ENCODE results near the gene GLUD2. TPM values are rescaled to one million over a fixed set of nuclear protein-coding genes. Genes with fewer than 3 reads are reported as not detected.
"Not testable (repeated sequence)": the region's sequence is repeated elsewhere in the genome, so short reads cannot be mapped to it uniquely, and the experiment has no call there.

The GLUD2 gene
- total RNA-seq = 0.32 TPM
- polyA plus RNA-seq = 1 to 10 TPM in 1 of 4 donors, under 1 TPM in 3; 0.43 to 1.1 (median 0.51) TPM

DNA sequence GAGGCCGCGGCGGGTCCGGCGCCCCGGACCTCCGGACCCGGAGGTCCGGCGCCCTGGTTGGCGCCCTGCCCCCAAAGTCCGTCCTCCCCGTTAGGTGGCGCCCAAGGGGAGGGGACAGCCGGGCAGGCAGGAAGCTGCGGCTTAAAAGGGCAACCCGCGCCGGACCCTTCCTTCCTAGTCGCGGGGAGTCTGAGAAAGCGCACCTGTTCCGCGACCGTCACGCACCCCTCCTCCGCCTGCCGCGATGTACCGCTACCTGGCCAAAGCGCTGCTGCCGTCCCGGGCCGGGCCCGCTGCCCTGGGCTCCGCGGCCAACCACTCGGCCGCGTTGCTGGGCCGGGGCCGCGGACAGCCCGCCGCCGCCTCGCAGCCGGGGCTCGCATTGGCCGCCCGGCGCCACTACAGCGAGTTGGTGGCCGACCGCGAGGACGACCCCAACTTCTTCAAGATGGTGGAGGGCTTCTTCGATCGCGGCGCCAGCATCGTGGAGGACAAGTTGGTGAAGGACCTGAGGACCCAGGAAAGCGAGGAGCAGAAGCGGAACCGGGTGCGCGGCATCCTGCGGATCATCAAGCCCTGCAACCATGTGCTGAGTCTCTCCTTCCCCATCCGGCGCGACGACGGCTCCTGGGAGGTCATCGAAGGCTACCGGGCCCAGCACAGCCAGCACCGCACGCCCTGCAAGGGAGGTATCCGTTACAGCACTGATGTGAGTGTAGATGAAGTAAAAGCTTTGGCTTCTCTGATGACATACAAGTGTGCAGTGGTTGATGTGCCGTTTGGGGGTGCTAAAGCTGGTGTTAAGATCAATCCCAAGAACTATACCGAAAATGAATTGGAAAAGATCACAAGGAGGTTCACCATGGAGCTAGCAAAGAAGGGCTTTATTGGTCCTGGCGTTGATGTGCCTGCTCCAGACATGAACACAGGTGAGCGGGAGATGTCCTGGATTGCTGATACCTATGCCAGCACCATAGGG lies at the start of gene GLUD2:
TSS of gene GLUD2 (plus strand) at position 170 of the 979 bp plus-strand sequence. CDS start at position 245, 75 bp downstream.
- H3K27me3 ChIP-seq (ENCODE audit: control insufficient read depth, insufficient read depth, low read length); DNase-seq; H3K4me3 Mint-ChIP-seq; H3K4me1 ChIP-seq (ENCODE audit: control insufficient read depth, insufficient read depth, low read length, poor library complexity, severe bottlenecking); H3K9me3 Mint-ChIP-seq; H3K27ac Mint-ChIP-seq; H3K27ac ChIP-seq (ENCODE audit: insufficient read depth, low read length, poor library complexity, severe bottlenecking); H3K9me3 ChIP-seq (ENCODE audit: control insufficient read depth in 2 of 2, low read length in 2 of 2); H3K4me3 ChIP-seq (ENCODE audit: low read depth, low read length); H3K36me3 Mint-ChIP-seq; H3K27me3 Mint-ChIP-seq; H3K36me3 ChIP-seq (ENCODE audit: control insufficient read depth, insufficient read depth, low read length); H3K4me1 Mint-ChIP-seq: not testable (repeated sequence)
- ATAC-seq (ENCODE audit: low read depth in 2 of 2) = peak; percentile 34 to 37

DNA sequence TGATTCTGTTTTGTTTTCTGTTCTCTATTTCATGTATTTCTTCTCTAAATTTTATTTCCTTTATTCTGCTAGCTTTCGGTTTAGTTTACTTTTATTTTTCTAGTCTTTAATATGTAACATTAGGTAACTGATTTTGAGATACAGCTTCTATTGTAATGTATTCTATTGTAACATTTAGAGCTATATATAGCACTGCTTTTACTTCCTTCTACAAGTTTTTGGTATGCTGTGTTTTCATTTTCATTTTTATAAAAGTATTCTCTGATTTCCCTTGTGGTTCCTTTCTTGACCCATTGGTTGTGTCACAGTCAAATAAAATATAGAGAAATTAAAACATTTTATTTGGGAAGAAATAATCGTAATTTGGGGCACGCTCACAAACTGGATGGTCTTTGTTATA lies 48.0 kb upstream of the GLUD2 start:
- Mint-ChIP-seq H3K4me3 (no peak overlapping the region), H3K36me3 (no peaks in the 10 kb centered on the region), H3K27ac (no peak overlapping the region), H3K27me3 (no peaks in the 10 kb centered on the region), H3K9me3 (peaks cover 0 to under 1% (median 0%) of the 10 kb centered on the region in 7 donors), H3K4me1 (no peaks in the 10 kb centered on the region)
- Histone ChIP-seq H3K27ac (ENCODE audit: insufficient read depth, low read length, poor library complexity, severe bottlenecking) (no peak overlapping the region), H3K4me3 (ENCODE audit: low read depth, low read length) (no peak overlapping the region), H3K36me3 (ENCODE audit: control insufficient read depth, insufficient read depth, low read length) (no peaks in the 10 kb centered on the region), H3K9me3 (ENCODE audit: control insufficient read depth in 2 of 2, low read length in 2 of 2) (no peaks in the 10 kb centered on the region), H3K4me1 (ENCODE audit: control insufficient read depth, insufficient read depth, low read length, poor library complexity, severe bottlenecking) (no peaks in the 10 kb centered on the region), H3K27me3 (ENCODE audit: control insufficient read depth, insufficient read depth, low read length) (no peaks in the 10 kb centered on the region)
- no peak for ATAC-seq (ENCODE audit: low read depth in 2 of 2)
- no peak for DNase-seq

DNA sequence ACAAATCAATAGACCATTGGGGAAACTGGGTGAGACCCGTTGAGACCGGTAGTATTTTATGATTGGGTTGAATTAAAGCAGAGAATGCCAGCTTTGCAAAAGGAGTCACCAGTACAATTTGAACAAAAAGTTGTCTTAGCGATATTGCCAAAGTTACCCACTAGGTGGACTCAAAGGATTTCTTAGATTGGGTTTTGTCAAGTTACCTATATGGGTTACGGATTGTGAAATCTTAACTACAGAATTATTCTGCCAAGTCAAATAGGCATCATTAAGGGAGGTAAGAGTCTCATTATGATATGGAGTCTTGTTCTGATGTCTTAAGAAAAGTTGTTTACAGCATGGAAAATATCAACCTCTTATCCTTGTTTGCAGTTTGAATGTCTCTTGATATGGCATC lies 46.8 kb upstream of the GLUD2 start:
- Mint-ChIP-seq H3K27ac (no peak overlapping the region), H3K9me3 (no peaks in the 10 kb centered on the region), H3K4me3 (no peak overlapping the region), H3K36me3 (no peaks in the 10 kb centered on the region), H3K4me1 (no peaks in the 10 kb centered on the region), H3K27me3 (no peaks in the 10 kb centered on the region)
- no peak for DNase-seq
- Histone ChIP-seq H3K4me1 (ENCODE audit: control insufficient read depth, insufficient read depth, low read length, poor library complexity, severe bottlenecking) (no peaks in the 10 kb centered on the region), H3K27ac (ENCODE audit: insufficient read depth, low read length, poor library complexity, severe bottlenecking) (no peak overlapping the region), H3K36me3 (ENCODE audit: control insufficient read depth, insufficient read depth, low read length) (no peaks in the 10 kb centered on the region), H3K4me3 (ENCODE audit: low read depth, low read length) (no peak overlapping the region), H3K9me3 (ENCODE audit: control insufficient read depth in 2 of 2, low read length in 2 of 2) (no peaks in the 10 kb centered on the region), H3K27me3 (ENCODE audit: control insufficient read depth, insufficient read depth, low read length) (no peaks in the 10 kb centered on the region)
- ATAC-seq (ENCODE audit: low read depth in 2 of 2) = no peak

GRCh38 chrX:121008920-121009319 lies 38.5 kb upstream of the GLUD2 start:
- H3K27ac Mint-ChIP-seq = no peak overlapping the region

GRCh38 chrX:121009764-121010163 lies 37.6 kb upstream of the GLUD2 start:
- H3K4me1 ChIP-seq (ENCODE audit: control insufficient read depth, insufficient read depth, low read length, poor library complexity, severe bottlenecking) = no peaks in the 10 kb centered on the region
- ATAC-seq (ENCODE audit: low read depth in 2 of 2) = no peak
- H3K36me3 ChIP-seq (ENCODE audit: control insufficient read depth, insufficient read depth, low read length) = no peaks in the 10 kb centered on the region
- no peaks in the 10 kb centered on the region for H3K9me3 ChIP-seq (ENCODE audit: control insufficient read depth in 2 of 2, low read length in 2 of 2)
- DNase-seq = no peak
- no peak overlapping the region for H3K4me3 ChIP-seq (ENCODE audit: low read depth, low read length)
- Mint-ChIP-seq H3K27ac (no peak overlapping the region), H3K9me3 (peaks cover 0 to 6% (median 0%) of the 10 kb centered on the region in 7 donors), H3K36me3 (no peaks in the 10 kb centered on the region), H3K4me3 (no peak overlapping the region), H3K27me3 (no peaks in the 10 kb centered on the region), H3K4me1 (no peaks in the 10 kb centered on the region)
- H3K27me3 ChIP-seq (ENCODE audit: control insufficient read depth, insufficient read depth, low read length) = no peaks in the 10 kb centered on the region
- no peak overlapping the region for H3K27ac ChIP-seq (ENCODE audit: insufficient read depth, low read length, poor library complexity, severe bottlenecking)

More at GRCh38 chrX:121008920-121009319, 38.5 kb upstream of the GLUD2 start:
- H3K4me3 ChIP-seq (ENCODE audit: low read depth, low read length) = no peak overlapping the region
- H3K27ac ChIP-seq (ENCODE audit: insufficient read depth, low read length, poor library complexity, severe bottlenecking) = no peak overlapping the region
- Mint-ChIP-seq H3K36me3 (no peaks in the 10 kb centered on the region), H3K4me3 (no peak overlapping the region), H3K27me3 (no peaks in the 10 kb centered on the region), H3K9me3 (peaks cover 0 to 6% (median 0%) of the 10 kb centered on the region in 7 donors), H3K4me1 (no peaks in the 10 kb centered on the region)
- H3K27me3 ChIP-seq (ENCODE audit: control insufficient read depth, insufficient read depth, low read length) = no peaks in the 10 kb centered on the region
- no peaks in the 10 kb centered on the region for H3K36me3 ChIP-seq (ENCODE audit: control insufficient read depth, insufficient read depth, low read length)
- ATAC-seq (ENCODE audit: low read depth in 2 of 2) (no peak), DNase-seq (no peak)
- H3K4me1 ChIP-seq (ENCODE audit: control insufficient read depth, insufficient read depth, low read length, poor library complexity, severe bottlenecking) = no peaks in the 10 kb centered on the region
- H3K9me3 ChIP-seq (ENCODE audit: control insufficient read depth in 2 of 2, low read length in 2 of 2) = no peaks in the 10 kb centered on the region

DNA sequence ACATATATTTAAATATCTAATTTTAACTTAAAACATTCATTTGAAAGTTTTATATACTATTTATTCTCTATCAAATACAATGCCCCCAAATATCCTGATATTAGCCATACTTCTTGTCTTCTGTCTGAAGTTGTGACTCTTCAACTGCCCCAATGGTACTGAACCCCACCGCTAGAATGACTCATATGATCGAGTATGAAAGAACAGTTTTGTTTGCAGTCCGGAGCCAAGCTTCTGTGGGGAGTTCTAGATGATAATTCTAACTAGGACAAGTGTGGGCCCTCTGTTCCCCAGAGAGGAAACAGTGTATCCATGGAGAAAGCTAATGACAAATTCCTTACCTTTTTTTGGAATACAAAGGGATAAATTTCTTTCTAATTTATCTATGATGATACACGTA lies 37.2 kb upstream of the GLUD2 start:
- Histone ChIP-seq H3K36me3 (ENCODE audit: control insufficient read depth, insufficient read depth, low read length) (no peaks in the 10 kb centered on the region), H3K4me1 (ENCODE audit: control insufficient read depth, insufficient read depth, low read length, poor library complexity, severe bottlenecking) (no peaks in the 10 kb centered on the region), H3K9me3 (ENCODE audit: control insufficient read depth in 2 of 2, low read length in 2 of 2) (no peaks in the 10 kb centered on the region), H3K27ac (ENCODE audit: insufficient read depth, low read length, poor library complexity, severe bottlenecking) (no peak overlapping the region), H3K27me3 (ENCODE audit: control insufficient read depth, insufficient read depth, low read length) (no peaks in the 10 kb centered on the region), H3K4me3 (ENCODE audit: low read depth, low read length) (no peak overlapping the region)
- H3K9me3 Mint-ChIP-seq = peaks cover 0 to 6% (median 0%) of the 10 kb centered on the region in 7 donors
- ATAC-seq (ENCODE audit: low read depth in 2 of 2) (no peak), DNase-seq (no peak)
- H3K4me3 Mint-ChIP-seq = no peak overlapping the region
- H3K27ac Mint-ChIP-seq = no peak overlapping the region
- H3K27me3 Mint-ChIP-seq = no peaks in the 10 kb centered on the region
- no peaks in the 10 kb centered on the region for H3K4me1 Mint-ChIP-seq
- no peaks in the 10 kb centered on the region for H3K36me3 Mint-ChIP-seq

- ATAC-seq (ENCODE audit: low read depth in 2 of 2) = no peak
- no peak overlapping the region for H3K4me3 Mint-ChIP-seq
- H3K4me1 ChIP-seq (ENCODE audit: control insufficient read depth, insufficient read depth, low read length, poor library complexity, severe bottlenecking) = no peaks in the 10 kb centered on the region
- no peak for DNase-seq
- H3K9me3 Mint-ChIP-seq = peaks cover 0 to 6% (median 0%) of the 10 kb centered on the region in 7 donors
- no peaks in the 10 kb centered on the region for H3K27me3 ChIP-seq (ENCODE audit: control insufficient read depth, insufficient read depth, low read length)
- no peaks in the 10 kb centered on the region for H3K4me1 Mint-ChIP-seq
- no peaks in the 10 kb centered on the region for H3K9me3 ChIP-seq (ENCODE audit: control insufficient read depth in 2 of 2, low read length in 2 of 2)
- no peaks in the 10 kb centered on the region for H3K36me3 Mint-ChIP-seq
- H3K27ac Mint-ChIP-seq = no peak overlapping the region
- no peaks in the 10 kb centered on the region for H3K36me3 ChIP-seq (ENCODE audit: control insufficient read depth, insufficient read depth, low read length)
- no peaks in the 10 kb centered on the region for H3K27me3 Mint-ChIP-seq
- no peak overlapping the region for H3K4me3 ChIP-seq (ENCODE audit: low read depth, low read length)
- H3K27ac ChIP-seq (ENCODE audit: insufficient read depth, low read length, poor library complexity, severe bottlenecking) = no peak overlapping the region
Measured at GRCh38 chrX:121011254-121011653, 36.2 kb upstream of the GLUD2 start.
